NCI-H1930 (cell line): Measurements from ENCODE around the gene CNIH3.

Experiments
- DNase-seq, 2 experiments: peaks; one replicate each; lab custom pipeline; 2025; lab: John Stamatoyannopoulos, UW

The CNIH3 gene

GRCh38 chr1:224616756-224617409 lies 766 bp downstream of the CNIH3 start:
- no peak for DNase-seq

- no peak for DNase-seq
Observed at GRCh38 chr1:224617410-224618355, 1.6 kb downstream of the CNIH3 start.

GRCh38 chr1:224619209-224619608 lies 3.1 kb downstream of the CNIH3 start:
- DNase-seq, result no peak

GRCh38 chr1:224620105-224620504 lies 4.0 kb downstream of the CNIH3 start:
- no peak for DNase-seq

GRCh38 chr1:224621813-224622682 lies 5.9 kb downstream of the CNIH3 start:
- DNase-seq, result no peak

- no peak for DNase-seq
Observed at GRCh38 chr1:224622831-224623230, 6.7 kb downstream of the CNIH3 start.

- DNase-seq, result no peak
Observed at GRCh38 chr1:224623310-224623714, 7.2 kb downstream of the CNIH3 start.

- DNase-seq, result no peak
Observed at GRCh38 chr1:224623743-224624333, 7.7 kb downstream of the CNIH3 start.

- DNase-seq, result no peak
Observed at GRCh38 chr1:224624432-224624831, 8.3 kb downstream of the CNIH3 start.

GRCh38 chr1:224626042-224626441 lies 9.9 kb downstream of the CNIH3 start:
- no peak for DNase-seq

GRCh38 chr1:224629965-224630364 lies 13.8 kb downstream of the CNIH3 start:
- DNase-seq, result no peak

- no peak for DNase-seq
Observed at GRCh38 chr1:224631462-224632115, 15.5 kb downstream of the CNIH3 start.

- DNase-seq, result no peak
Observed at GRCh38 chr1:224632381-224632871, 16.3 kb downstream of the CNIH3 start.

- no peak for DNase-seq
Observed at GRCh38 chr1:224632921-224633321, 16.8 kb downstream of the CNIH3 start.

- DNase-seq, result no peak
Observed at GRCh38 chr1:224635356-224635755, 19.2 kb downstream of the CNIH3 start.

- no peak for DNase-seq
Observed at GRCh38 chr1:224637515-224637914, 21.4 kb downstream of the CNIH3 start.

- no peak for DNase-seq
Observed at GRCh38 chr1:224637936-224638335, 21.8 kb downstream of the CNIH3 start.

GRCh38 chr1:224639426-224639975 lies 23.4 kb downstream of the CNIH3 start:
- no peak for DNase-seq

GRCh38 chr1:224640018-224640417 lies 23.9 kb downstream of the CNIH3 start:
- DNase-seq, result no peak

GRCh38 chr1:224640587-224640986 lies 24.5 kb downstream of the CNIH3 start:
- no peak for DNase-seq

GRCh38 chr1:224641030-224641429 lies 24.9 kb downstream of the CNIH3 start:
- peak in 1 of 2 experiments; percentile 13 for DNase-seq
